ENCODE results near the gene FADS3.
A peak's percentile ranks its signal among the peaks of the same experiment; 100 is the strongest.

The FADS3 gene

GRCh38 chr11:61833471-61833870, 57.9 kb downstream of the FADS3 start:
- DNase-seq = no peak

DNA sequence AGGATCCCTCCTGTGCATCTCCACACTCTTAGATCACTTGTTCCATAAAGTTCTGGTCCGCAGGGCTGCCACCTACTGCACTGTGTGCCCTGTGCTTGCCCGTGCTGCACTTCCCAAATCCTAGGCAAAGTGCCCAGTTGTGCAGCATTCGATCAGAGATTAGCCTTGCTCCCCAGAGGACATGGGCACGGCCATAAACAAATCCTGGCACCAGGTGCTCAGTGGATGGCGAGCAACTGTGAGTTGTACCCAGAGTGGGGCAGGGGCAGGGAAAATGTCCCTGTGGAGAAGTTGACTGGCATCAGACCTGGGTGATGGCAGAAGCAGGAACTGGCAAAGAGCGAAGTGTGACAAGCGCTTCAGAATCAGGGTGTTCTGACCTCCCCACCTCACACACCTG, 58.6 kb downstream of the FADS3 start:
- DNase-seq = no peak

DNA sequence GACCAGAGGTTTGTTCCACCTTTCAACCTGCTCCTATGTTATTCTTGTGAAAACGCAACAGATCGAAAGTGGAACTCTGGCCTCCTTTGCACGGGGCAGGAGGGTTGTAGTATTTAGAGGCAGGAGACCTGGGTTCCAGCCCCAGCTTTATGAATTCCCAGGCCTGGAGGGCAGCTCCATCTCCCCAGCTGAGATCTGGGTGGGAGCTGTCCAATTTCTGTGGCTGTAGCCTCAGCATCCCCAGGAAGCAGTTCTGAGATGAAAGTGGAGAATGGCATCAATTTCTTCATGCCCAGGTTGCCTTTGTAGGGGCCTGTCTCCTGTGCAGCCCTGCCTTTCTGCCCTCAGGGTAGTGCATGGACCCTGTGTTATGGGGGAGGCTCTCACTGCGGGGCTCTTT, 59.1 kb downstream of the FADS3 start:
- no peak for DNase-seq

GRCh38 chr11:61830237-61831105, 60.9 kb downstream of the FADS3 start:
- DNase-seq = no peak

GRCh38 chr11:61829806-61830205, 61.5 kb downstream of the FADS3 start:
- DNase-seq = no peak

DNA sequence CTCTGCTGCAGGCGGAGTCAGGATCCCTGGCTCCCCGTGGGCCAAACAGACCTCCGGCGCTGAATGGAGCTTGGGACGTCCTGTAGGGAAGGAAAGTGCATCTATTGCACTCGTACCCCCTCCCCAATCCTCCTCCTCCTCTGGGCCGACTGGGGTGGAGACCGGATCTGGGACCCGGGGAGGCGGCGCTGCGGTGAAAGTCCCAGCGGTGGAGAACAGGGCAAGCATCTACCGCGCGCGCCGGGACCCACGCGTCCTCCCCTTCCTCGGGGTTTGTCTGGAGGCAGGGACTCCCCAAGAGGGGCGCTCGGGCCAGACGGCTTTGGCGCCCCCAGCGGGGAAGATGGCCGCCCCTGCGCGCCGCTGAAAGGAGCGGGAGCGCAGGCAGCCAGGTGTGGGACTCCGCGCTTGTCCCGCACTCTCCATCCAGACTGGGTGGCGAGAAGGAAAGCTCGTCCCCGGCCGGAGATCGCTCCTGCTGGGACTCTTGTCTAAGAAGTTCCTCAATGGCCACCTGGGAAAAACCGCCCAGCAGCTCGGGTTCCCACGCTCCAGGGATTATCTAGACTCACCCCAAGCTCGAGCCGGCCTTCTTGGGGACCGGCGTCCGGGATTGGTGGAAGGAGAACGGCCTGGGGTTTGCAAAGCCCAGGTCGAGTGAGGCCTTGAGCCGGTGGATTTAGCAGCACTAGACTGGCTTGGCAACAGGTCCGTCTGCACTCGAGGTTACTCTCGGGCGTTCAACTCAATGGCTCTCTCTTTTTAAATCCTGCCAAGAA, 62.5 kb downstream of the FADS3 start:
- DNase-seq = no peak

DNA sequence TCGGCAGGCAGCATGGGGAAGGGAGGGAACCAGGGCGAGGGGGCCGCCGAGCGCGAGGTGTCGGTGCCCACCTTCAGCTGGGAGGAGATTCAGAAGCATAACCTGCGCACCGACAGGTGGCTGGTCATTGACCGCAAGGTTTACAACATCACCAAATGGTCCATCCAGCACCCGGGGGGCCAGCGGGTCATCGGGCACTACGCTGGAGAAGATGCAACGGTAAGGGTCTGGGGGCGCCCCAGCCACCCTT, 63.0 kb downstream of the FADS3 start:
- no peak for DNase-seq

- peak; percentile 95 for DNase-seq
Measured at GRCh38 chr11:61827571-61828378, 63.6 kb downstream of the FADS3 start, which contains the start of gene FADS2. Gene FADS2 (plus strand): TSS chr11:61828300. CDS start chr11:61828391, 91 bp downstream.

- DNase-seq = no peak
Measured at GRCh38 chr11:61826930-61827570, 64.3 kb downstream of the FADS3 start.
